ENCODE results near the gene EXOC8. TPM values are rescaled to one million over a fixed set of nuclear protein-coding genes. Genes with fewer than 3 reads are reported as not detected.

EXOC8 gene
- total RNA-seq, 1 experiment from 2014 or later: 11.3 TPM

GRCh38 chr1:231383159-231383860, 45.7 kb upstream of the EXOC8 start:
- Mint-ChIP-seq H3K36me3 (no peaks in the 10 kb centered on the region), H3K4me3 (no peak overlapping the region), H3K27me3 (ENCODE audit: low read depth) (no peaks in the 10 kb centered on the region), H3K27ac (no peak overlapping the region), H3K4me1 (peaks cover 4% of the 10 kb centered on the region), H3K9me3 (no peaks in the 10 kb centered on the region)
- ChIA-PET POLR2A (no interaction called here), CTCF (no interaction called here)
- TF ChIP-seq ELF4 (CRISPR knock-in tag; IDR thresholded peaks at IDR 0.05; ENCODE audit: low read depth) (no peak), PRDM15 (CRISPR knock-in tag; IDR thresholded peaks at IDR 0.05) (no peak), USF1 (CRISPR knock-in tag; IDR thresholded peaks at IDR 0.05) (no peak), ZBTB43 (CRISPR knock-in tag; IDR thresholded peaks at IDR 0.05) (no peak), CDX4 (CRISPR knock-in tag; IDR thresholded peaks at IDR 0.05; ENCODE audit: borderline replicate concordance) (no peak), ATF1 (CRISPR knock-in tag; IDR thresholded peaks at IDR 0.05) (no peak), ZNF423 (CRISPR knock-in tag; IDR thresholded peaks at IDR 0.05) (no peak)
- DNase-seq (ENCODE audit: low spot score): no peak
- ATAC-seq: no peak

- ChIA-PET POLR2A (no interaction called here), CTCF (no interaction called here)
- H3K27me3 Mint-ChIP-seq (ENCODE audit: low read depth): no peaks in the 10 kb centered on the region
- H3K9me3 Mint-ChIP-seq: no peaks in the 10 kb centered on the region
- H3K36me3 Mint-ChIP-seq: no peaks in the 10 kb centered on the region
- ATAC-seq: no peak
- no peak overlapping the region for H3K4me3 Mint-ChIP-seq
- H3K27ac Mint-ChIP-seq: no peak overlapping the region
- no peak for DNase-seq (ENCODE audit: low spot score)
- H3K4me1 Mint-ChIP-seq: peaks cover 11% of the 10 kb centered on the region
- TF ChIP-seq TCF7 (CRISPR knock-in tag; IDR thresholded peaks at IDR 0.05; ENCODE audit: low read depth) (no peak), NFATC4 (CRISPR knock-in tag; IDR thresholded peaks at IDR 0.05) (no peak), NR3C1 (CRISPR knock-in tag; conservative IDR thresholded peaks at IDR 0.05; ENCODE audit: low read depth) (no peak), ZNF219 (CRISPR knock-in tag; IDR thresholded peaks at IDR 0.05; ENCODE audit: borderline replicate concordance) (no peak), FOXK1 (CRISPR knock-in tag; IDR thresholded peaks at IDR 0.05) (no peak), SMAD3 (CRISPR knock-in tag; IDR thresholded peaks at IDR 0.05; ENCODE audit: borderline replicate concordance) (no peak), ATF1 (CRISPR knock-in tag; IDR thresholded peaks at IDR 0.05) (no peak), ZNF281 (CRISPR knock-in tag; IDR thresholded peaks at IDR 0.05) (no peak), SOX15 (CRISPR knock-in tag; IDR thresholded peaks at IDR 0.05) (no peak), ZBTB43 (CRISPR knock-in tag; IDR thresholded peaks at IDR 0.05) (no peak), ZNF532 (CRISPR knock-in tag; IDR thresholded peaks at IDR 0.05; ENCODE audit: borderline replicate concordance) (no peak), CREM (CRISPR knock-in tag; IDR thresholded peaks at IDR 0.05) (no peak), E2F4 (CRISPR knock-in tag; IDR thresholded peaks at IDR 0.05; ENCODE audit: borderline replicate concordance, low read depth) (no peak)
These were observed 44.8 kb upstream of the EXOC8 start for GRCh38 chr1:231382426-231382825.

Measured in WTC11 (cell line).